Activated T-cell treated with anti-CD3 and anti-CD28 coated beads, Interleukin-2, amount 50 U/mL, for 24 hours (primary cell): Measurements from ENCODE around the gene CHRM5.
A peak's percentile ranks its signal among the peaks of the same experiment; 100 is the strongest.
"Not testable (repeated sequence)": the region's sequence is repeated elsewhere in the genome, so short reads cannot be mapped to it uniquely, and the experiment has no call there.

Experiments
- DNase-seq: peaks from one replicate; pipeline ENCODE4 v3.0.0-alpha.2; 2020
- H3K27ac Mint-ChIP-seq: 2 replicates; pipeline ENCODE4 v1.8.0; 2020; ENCODE audit warnings: mild to moderate bottlenecking, mixed read lengths
- H3K27me3 Mint-ChIP-seq: 2 replicates; pipeline ENCODE4 v1.8.0; 2020; ENCODE audit warnings: mixed read lengths
- H3K36me3 Mint-ChIP-seq: 2 replicates; pipeline ENCODE4 v1.8.0; 2020; ENCODE audit warnings: low read depth, mixed read lengths
- H3K4me1 Mint-ChIP-seq: 2 replicates; pipeline ENCODE4 v1.8.0; 2020; ENCODE audit warnings: low read depth, mixed read lengths
- H3K4me3 Mint-ChIP-seq: 2 replicates; pipeline ENCODE4 v1.8.0; 2020; ENCODE audit warnings: mild to moderate bottlenecking, moderate library complexity, mixed read lengths
- H3K9me3 Mint-ChIP-seq: 2 replicates; pipeline ENCODE4 v1.8.0; 2020; ENCODE audit warnings: mixed read lengths

Gene CHRM5

GRCh38 chr15:34012461-34013028, 44.2 kb downstream of the CHRM5 start:
- Mint-ChIP-seq H3K9me3 (no peaks in the 10 kb centered on the region), H3K36me3 (no peaks in the 10 kb centered on the region), H3K4me3 (no peak overlapping the region), H3K27ac (no peak overlapping the region), H3K4me1 (peaks cover 4% of the 10 kb centered on the region), H3K27me3 (no peaks in the 10 kb centered on the region)
- no peak for DNase-seq

- Mint-ChIP-seq H3K27ac (no peak overlapping the region), H3K4me1 (peaks cover 12% of the 10 kb centered on the region), H3K4me3 (no peak overlapping the region), H3K36me3 (peaks cover 6% of the 10 kb centered on the region), H3K9me3 (peaks cover 3% of the 10 kb centered on the region), H3K27me3 (no peaks in the 10 kb centered on the region)
- DNase-seq, result no peak
Measured at GRCh38 chr15:34013746-34014145, 45.4 kb downstream of the CHRM5 start.

- Mint-ChIP-seq H3K27me3 (no peaks in the 10 kb centered on the region), H3K27ac (no peak overlapping the region), H3K9me3 (peaks cover 3% of the 10 kb centered on the region), H3K4me3 (no peak overlapping the region), H3K36me3 (peaks cover 7% of the 10 kb centered on the region), H3K4me1 (peaks cover 17% of the 10 kb centered on the region)
- DNase-seq, result no peak
Measured at GRCh38 chr15:34014556-34014955, 46.3 kb downstream of the CHRM5 start.

GRCh38 chr15:34018021-34018645, 49.8 kb downstream of the CHRM5 start:
- Mint-ChIP-seq H3K4me1 (peaks cover 23% of the 10 kb centered on the region), H3K27me3 (no peaks in the 10 kb centered on the region), H3K36me3 (peaks cover 9% of the 10 kb centered on the region), H3K9me3 (peaks cover 3% of the 10 kb centered on the region), H3K4me3 (peak overlapping the region; percentile 41), H3K27ac (peak overlapping the region; percentile 78)
- DNase-seq, result no peak

GRCh38 chr15:34018738-34019137, 50.4 kb downstream of the CHRM5 start:
- Mint-ChIP-seq H3K4me3 (peak overlapping the region; percentile 41), H3K4me1 (peaks cover 23% of the 10 kb centered on the region), H3K27ac (peak overlapping the region; percentile 78)
- not testable (repeated sequence) for DNase-seq, H3K27me3 Mint-ChIP-seq, H3K9me3 Mint-ChIP-seq, H3K36me3 Mint-ChIP-seq

GRCh38 chr15:34019369-34019990, 51.2 kb downstream of the CHRM5 start:
- Mint-ChIP-seq H3K36me3 (peaks cover 9% of the 10 kb centered on the region), H3K27ac (no peak overlapping the region), H3K27me3 (no peaks in the 10 kb centered on the region)

GRCh38 chr15:34023907-34024306, 55.6 kb downstream of the CHRM5 start:
- Mint-ChIP-seq H3K4me3 (no peak overlapping the region), H3K27ac (no peak overlapping the region), H3K36me3 (peaks cover 9% of the 10 kb centered on the region), H3K27me3 (no peaks in the 10 kb centered on the region), H3K9me3 (no peaks in the 10 kb centered on the region), H3K4me1 (peaks cover 16% of the 10 kb centered on the region)
- DNase-seq, result no peak

More at GRCh38 chr15:34019369-34019990, 51.2 kb downstream of the CHRM5 start:
- Mint-ChIP-seq H3K9me3 (peaks cover 3% of the 10 kb centered on the region), H3K4me3 (no peak overlapping the region), H3K4me1 (peaks cover 23% of the 10 kb centered on the region)
- no peak for DNase-seq

GRCh38 chr15:34025252-34025651, 57.0 kb downstream of the CHRM5 start:
- DNase-seq, result no peak
- Mint-ChIP-seq H3K36me3 (peaks cover 10% of the 10 kb centered on the region), H3K9me3 (no peaks in the 10 kb centered on the region), H3K27me3 (no peaks in the 10 kb centered on the region), H3K4me3 (no peak overlapping the region), H3K27ac (no peak overlapping the region), H3K4me1 (peaks cover 10% of the 10 kb centered on the region)

GRCh38 chr15:34027606-34028005, 59.3 kb downstream of the CHRM5 start:
- Mint-ChIP-seq H3K4me3 (no peak overlapping the region), H3K36me3 (peaks cover 8% of the 10 kb centered on the region), H3K9me3 (no peaks in the 10 kb centered on the region), H3K27ac (no peak overlapping the region), H3K27me3 (no peaks in the 10 kb centered on the region), H3K4me1 (peaks cover 23% of the 10 kb centered on the region)
- DNase-seq, result no peak

- DNase-seq, result no peak
- Mint-ChIP-seq H3K27me3 (no peaks in the 10 kb centered on the region), H3K4me1 (peaks cover 41% of the 10 kb centered on the region), H3K27ac (peak overlapping the region; percentile 84), H3K9me3 (no peaks in the 10 kb centered on the region), H3K36me3 (peaks cover 6% of the 10 kb centered on the region), H3K4me3 (peak overlapping the region; percentile 56)
Measured at GRCh38 chr15:34031987-34032760, 63.9 kb downstream of the CHRM5 start.

- H3K4me3 Mint-ChIP-seq, result peak overlapping the region; percentile 88
- H3K27ac Mint-ChIP-seq, result peak overlapping the region; percentile 96
- H3K9me3 Mint-ChIP-seq, result no peaks in the 10 kb centered on the region
- H3K4me1 Mint-ChIP-seq, result peaks cover 44% of the 10 kb centered on the region
- peak; percentile 89 for DNase-seq
- H3K36me3 Mint-ChIP-seq, result peaks cover 6% of the 10 kb centered on the region
- H3K27me3 Mint-ChIP-seq, result no peaks in the 10 kb centered on the region
Measured at GRCh38 chr15:34038023-34038870, 70.0 kb downstream of the CHRM5 start.

GRCh38 chr15:34038871-34039789, 70.8 kb downstream of the CHRM5 start, which contains the start of gene AVEN:
Gene AVEN (minus strand): TSS chr15:34039204. CDS start chr15:34039046, 158 bp downstream.
- no peaks in the 10 kb centered on the region for H3K27me3 Mint-ChIP-seq
- H3K27ac Mint-ChIP-seq, result peak within 1 kb of the TSS; percentile 98
- H3K9me3 Mint-ChIP-seq, result no peaks in the 10 kb centered on the region
- peak; percentile 81 for DNase-seq
- peaks cover 6% of the 10 kb centered on the region for H3K36me3 Mint-ChIP-seq
- peak within 1 kb of the TSS; percentile 88 for H3K4me3 Mint-ChIP-seq
- peaks cover 52% of the 10 kb centered on the region for H3K4me1 Mint-ChIP-seq

- H3K36me3 Mint-ChIP-seq, result peaks cover 6% of the 10 kb centered on the region
- no peaks in the 10 kb centered on the region for H3K9me3 Mint-ChIP-seq
- no peaks in the 10 kb centered on the region for H3K27me3 Mint-ChIP-seq
- peak overlapping the region; percentile 81 for H3K4me3 Mint-ChIP-seq
- H3K27ac Mint-ChIP-seq, result peak overlapping the region; percentile 98
- peaks cover 49% of the 10 kb centered on the region for H3K4me1 Mint-ChIP-seq
- DNase-seq, result no peak
Measured at GRCh38 chr15:34039790-34040113, 71.5 kb downstream of the CHRM5 start.
